ENCODE data around the gene RPSA.

GRCh38 chr3:39405687-39406367 lies 693 bp upstream of the RPSA start:
- TF ChIP-seq ZFX (IDR thresholded peaks at IDR 0.05) (no peak), REST (IDR thresholded peaks at IDR 0.05; ENCODE audit: low read depth) (no peak), CTCF (IDR thresholded peaks at IDR 0.05 in 2 of 3, conservative IDR thresholded peaks at IDR 0.05 in 1 of 3; ENCODE audit: borderline replicate concordance in 1 of 3, insufficient read depth in 1 of 3, low read depth in 2 of 3, low read length in 2 of 3) (no peak), RAD21 (IDR thresholded peaks at IDR 0.05; ENCODE audit: low read depth) (no peak), SRF (IDR thresholded peaks at IDR 0.05; ENCODE audit: low read depth) (no peak), EZH2phosphoT487 (IDR thresholded peaks at IDR 0.05; ENCODE audit: borderline replicate concordance) (no peak), POLR2A (IDR thresholded peaks at IDR 0.05; ENCODE audit: borderline replicate concordance, extremely low read depth, insufficient read depth, insufficient read length) (no peak), MAX (IDR thresholded peaks at IDR 0.05) (no peak), YY1 (IDR thresholded peaks at IDR 0.05; ENCODE audit: extremely low read depth, insufficient replicate concordance, low read depth, low read length) (no peak), EGR1 (IDR thresholded peaks at IDR 0.05; ENCODE audit: low read depth) (no peak), EZH2 (IDR thresholded peaks at IDR 0.05) (no peak), SP1 (IDR thresholded peaks at IDR 0.05; ENCODE audit: low read depth) (no peak), TCF7L2 (IDR thresholded peaks at IDR 0.05; ENCODE audit: borderline replicate concordance, extremely low read depth, insufficient read depth, insufficient read length) (no peak)
